Measurements from ENCODE around the gene CACNA1F.
"Not testable (repeated sequence)": the region's sequence is repeated elsewhere in the genome, so short reads cannot be mapped to it uniquely, and the experiment has no call there.

Gene CACNA1F

GRCh38 chrX:49176421-49177326 is 56.5 kb downstream of the CACNA1F start:
- no peak for DNase-seq (ENCODE audit: low read depth, low spot score)

- DNase-seq (ENCODE audit: low read depth, low spot score), result no peak
Measured at GRCh38 chrX:49175435-49176274, 57.5 kb downstream of the CACNA1F start.

GRCh38 chrX:49174723-49175122 is 58.4 kb downstream of the CACNA1F start:
- DNase-seq (ENCODE audit: low read depth, low spot score), result no peak

GRCh38 chrX:49173544-49173943 is 59.6 kb downstream of the CACNA1F start:
- not testable (repeated sequence) for DNase-seq (ENCODE audit: low read depth, low spot score)

GRCh38 chrX:49172280-49172780 is 60.8 kb downstream of the CACNA1F start:
- DNase-seq (ENCODE audit: low read depth, low spot score), result no peak

- DNase-seq (ENCODE audit: low read depth, low spot score), result peak; percentile 38
Measured at GRCh38 chrX:49171752-49172279, 61.3 kb downstream of the CACNA1F start, which contains the start of gene PLP2. PLP2 (plus strand) TSS chrX:49171898; CDS start chrX:49172001, 103 bp downstream.

- no peak for DNase-seq (ENCODE audit: low read depth, low spot score)
Measured at GRCh38 chrX:49167740-49168108, 65.4 kb downstream of the CACNA1F start.

- no peak for DNase-seq (ENCODE audit: low read depth, low spot score)
Measured at GRCh38 chrX:49166914-49167739, 66.0 kb downstream of the CACNA1F start.

GRCh38 chrX:49165901-49166881 is 66.9 kb downstream of the CACNA1F start:
- peak; percentile 19 for DNase-seq (ENCODE audit: low read depth, low spot score)

- no peak for DNase-seq (ENCODE audit: low read depth, low spot score)
Measured at GRCh38 chrX:49164589-49165360, 68.4 kb downstream of the CACNA1F start.

GRCh38 chrX:49163555-49164419 is 69.4 kb downstream of the CACNA1F start:
- peak; percentile 47 for DNase-seq (ENCODE audit: low read depth, low spot score)

GRCh38 chrX:49162620-49163019 is 70.5 kb downstream of the CACNA1F start, which contains the start of gene MAGIX:
MAGIX (plus strand) TSS chrX:49162758; CDS start chrX:49162890, 132 bp downstream.
- DNase-seq (ENCODE audit: low read depth, low spot score), result no peak

GRCh38 chrX:49161632-49162031 is 71.5 kb downstream of the CACNA1F start:
- DNase-seq (ENCODE audit: low read depth, low spot score), result no peak

- no peak for DNase-seq (ENCODE audit: low read depth, low spot score)
Measured at GRCh38 chrX:49160908-49161307, 72.2 kb downstream of the CACNA1F start.

- DNase-seq (ENCODE audit: low read depth, low spot score), result no peak
Measured at GRCh38 chrX:49157194-49157593, 75.9 kb downstream of the CACNA1F start.

GRCh38 chrX:49155900-49156837 is 77.0 kb downstream of the CACNA1F start:
- DNase-seq (ENCODE audit: low read depth, low spot score), result peak; percentile 60
